HG02981 (cell line): ENCODE measurements around the gene STOX1.
"Not testable (repeated sequence)": the region's sequence is repeated elsewhere in the genome, so short reads cannot be mapped to it uniquely, and the experiment has no call there.

ENCODE experiments used
- ATAC-seq: cut with Tn5 transposase; IDR thresholded peaks from one replicate; pipeline ENCODE4 v1.9.1; 2021; ENCODE audit warnings: mild to moderate bottlenecking, moderate library complexity; ENCODE audit not compliant: unreplicated experiment

The STOX1 gene

GRCh38 chr10:68829521-68829920 is 2.2 kb downstream of the STOX1 start:
- no peak for ATAC-seq

GRCh38 chr10:68829952-68830351 is 2.6 kb downstream of the STOX1 start:
- ATAC-seq, result no peak

DNA sequence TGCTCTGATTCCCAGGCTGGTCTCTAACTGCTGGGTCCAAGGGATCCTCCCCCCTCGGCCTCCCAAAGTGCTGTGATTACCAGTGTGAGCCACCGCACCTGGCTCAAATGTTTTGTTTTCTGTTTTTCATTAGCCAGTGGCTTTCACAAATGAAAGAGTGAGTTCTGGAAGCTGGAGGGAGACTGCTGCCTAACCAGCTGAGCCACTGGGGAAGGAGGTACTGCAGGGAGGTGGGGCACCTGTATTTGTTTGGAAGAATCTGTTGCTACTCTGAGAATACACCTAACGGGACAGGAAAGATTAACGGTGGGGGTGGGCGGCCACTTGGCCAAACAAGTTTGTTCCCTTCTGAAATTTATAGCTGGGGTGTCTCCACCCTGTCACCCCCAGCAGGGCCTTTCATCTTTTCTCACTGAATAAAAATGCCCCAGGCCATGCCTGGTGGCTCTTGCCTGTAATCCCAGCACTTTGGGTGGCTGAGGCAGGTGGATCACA is 4.7 kb downstream of the STOX1 start:
- no peak for ATAC-seq

DNA sequence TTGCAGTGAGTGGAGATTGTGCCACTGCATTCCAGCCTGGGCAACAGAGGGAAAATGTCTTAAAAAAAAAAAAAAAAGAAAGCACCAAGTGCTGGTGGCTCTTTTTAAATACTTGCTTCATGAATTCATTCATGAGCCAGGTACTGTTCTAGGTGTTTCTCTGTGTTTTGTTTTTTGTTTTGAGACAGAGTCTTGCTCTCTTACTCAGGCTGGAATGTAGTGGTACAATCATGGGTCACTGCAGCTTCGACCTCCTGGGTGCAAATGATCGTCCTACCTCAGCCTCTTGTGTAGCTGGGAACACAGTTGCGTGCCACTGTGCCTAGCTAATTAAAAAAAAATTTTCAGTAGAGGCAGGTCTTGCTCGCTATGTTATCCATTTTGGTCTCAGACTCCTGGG is 5.3 kb downstream of the STOX1 start:
- no peak for ATAC-seq

GRCh38 chr10:68837626-68838322 is 10.4 kb downstream of the STOX1 start:
- no peak for ATAC-seq

DNA sequence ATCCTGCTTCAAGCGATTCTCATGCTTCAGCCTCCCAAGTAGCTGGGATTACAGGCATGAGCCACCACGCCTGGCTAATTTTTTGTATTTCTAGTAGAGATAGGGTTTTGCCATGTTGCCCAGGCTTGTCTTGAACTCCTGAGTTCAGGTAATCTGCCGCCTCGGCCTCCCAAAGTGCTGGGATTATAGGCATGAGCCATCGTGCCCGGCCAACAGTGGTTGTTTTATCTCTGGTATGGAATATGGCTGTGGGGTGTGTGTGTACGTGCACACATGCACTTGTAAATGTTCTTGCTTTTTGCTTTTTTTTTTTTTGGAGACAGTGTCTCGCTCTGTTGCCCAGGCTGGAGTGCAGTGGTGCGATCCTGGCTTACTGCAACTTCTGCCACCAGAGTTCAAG is 13.3 kb downstream of the STOX1 start:
- not testable (repeated sequence) for ATAC-seq

DNA sequence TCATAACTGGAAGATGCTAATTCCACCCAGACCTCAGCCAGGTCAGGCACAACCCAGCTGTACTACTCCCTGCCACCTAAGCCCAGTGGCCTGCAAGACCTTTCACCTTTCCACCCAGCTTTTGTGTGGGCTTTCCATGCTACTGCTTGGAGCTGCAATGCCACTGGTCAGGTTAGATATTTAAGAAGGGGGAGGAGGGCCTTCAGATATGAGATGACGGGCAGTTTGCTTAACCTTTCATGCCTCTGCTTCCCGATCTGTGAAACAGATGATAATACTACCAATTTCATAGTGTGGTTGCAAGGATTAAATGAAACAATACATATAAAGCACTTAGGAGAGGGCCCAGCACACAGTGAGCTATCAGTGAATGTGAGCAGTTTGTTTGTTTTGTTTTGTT is 20.9 kb downstream of the STOX1 start:
- no peak for ATAC-seq

DNA sequence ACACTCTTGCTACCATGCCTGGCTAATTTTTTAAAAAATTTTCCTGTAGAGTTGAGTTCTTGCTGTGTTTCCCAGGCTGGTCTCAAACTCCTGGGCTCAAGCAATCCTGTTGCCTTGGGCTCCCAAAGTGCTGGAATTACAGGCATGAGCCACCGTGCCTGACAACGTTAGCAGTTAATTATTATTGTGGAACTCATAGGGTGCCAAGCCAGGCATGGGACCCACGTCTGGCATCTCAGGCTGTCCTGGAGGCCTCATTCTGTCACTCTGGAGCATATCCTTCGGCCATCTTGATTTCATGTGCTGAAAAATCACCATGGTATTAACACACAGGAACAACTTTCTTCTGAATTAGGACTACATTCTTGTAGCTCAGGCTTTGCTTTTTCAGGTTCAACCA is 21.5 kb downstream of the STOX1 start:
- no peak for ATAC-seq

DNA sequence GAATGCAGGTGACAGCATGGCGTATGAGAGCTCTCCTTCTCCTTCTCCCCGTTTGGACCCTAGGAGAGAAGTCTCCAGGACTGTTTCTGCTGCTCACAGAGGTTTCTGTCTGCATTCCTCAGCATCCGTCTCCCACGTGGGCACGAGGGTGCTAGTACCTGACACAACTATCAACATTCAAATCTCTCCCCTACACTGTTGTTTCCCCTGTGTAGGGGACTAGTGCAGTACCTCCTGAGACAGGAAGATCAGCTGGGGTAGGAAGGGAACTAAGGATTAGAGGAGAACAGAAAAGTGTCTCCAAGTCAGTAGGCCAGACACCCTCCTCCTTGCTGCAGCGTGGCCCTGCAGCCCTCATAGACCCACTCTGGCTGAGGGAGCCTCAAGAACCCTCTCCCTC is 29.0 kb downstream of the STOX1 start:
- no peak for ATAC-seq

GRCh38 chr10:68857005-68857404 is 29.7 kb downstream of the STOX1 start:
- ATAC-seq, result no peak

GRCh38 chr10:68861253-68861652 is 33.9 kb downstream of the STOX1 start:
- no peak for ATAC-seq

DNA sequence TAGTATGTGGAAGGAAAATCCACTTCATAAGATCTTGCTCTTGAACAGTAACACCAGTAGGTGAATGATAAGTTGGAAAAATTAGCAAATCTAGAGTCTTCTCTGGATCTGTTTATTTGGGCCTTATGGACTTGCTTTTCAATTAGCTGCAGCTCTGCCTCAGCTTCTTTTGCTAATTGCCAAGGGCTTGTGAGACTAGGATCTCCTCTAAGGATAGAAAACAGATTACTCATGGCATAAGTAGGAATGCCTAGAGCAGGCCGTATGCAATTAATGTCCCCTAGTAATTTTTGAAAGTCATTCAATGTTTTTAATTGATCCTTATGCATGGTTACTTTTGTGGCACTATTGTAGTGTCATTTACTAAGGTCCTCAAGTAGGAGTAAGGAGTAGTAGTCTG is 37.3 kb downstream of the STOX1 start:
- ATAC-seq, result no peak

DNA sequence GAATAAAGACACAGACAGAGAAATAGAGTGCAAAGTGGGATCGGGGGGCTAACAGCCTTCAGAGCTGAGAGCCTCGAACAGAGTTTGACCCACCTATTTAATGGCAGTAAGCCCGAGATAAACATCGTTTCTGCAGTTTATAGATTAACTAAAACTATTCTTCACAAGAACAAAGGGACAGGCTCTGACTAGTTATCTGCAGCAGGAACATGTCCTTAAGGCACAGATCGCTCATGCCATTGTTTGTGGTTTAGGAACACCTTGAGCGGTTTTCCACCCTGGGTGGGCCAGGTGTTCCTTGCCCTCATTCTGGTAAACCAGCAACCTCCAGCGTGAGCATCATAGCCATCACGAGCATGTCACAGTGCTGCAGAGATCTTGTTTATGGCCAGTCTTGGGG is 40.8 kb downstream of the STOX1 start:
- not testable (repeated sequence) for ATAC-seq

GRCh38 chr10:68869623-68870022 is 42.3 kb downstream of the STOX1 start:
- ATAC-seq, result no peak

DNA sequence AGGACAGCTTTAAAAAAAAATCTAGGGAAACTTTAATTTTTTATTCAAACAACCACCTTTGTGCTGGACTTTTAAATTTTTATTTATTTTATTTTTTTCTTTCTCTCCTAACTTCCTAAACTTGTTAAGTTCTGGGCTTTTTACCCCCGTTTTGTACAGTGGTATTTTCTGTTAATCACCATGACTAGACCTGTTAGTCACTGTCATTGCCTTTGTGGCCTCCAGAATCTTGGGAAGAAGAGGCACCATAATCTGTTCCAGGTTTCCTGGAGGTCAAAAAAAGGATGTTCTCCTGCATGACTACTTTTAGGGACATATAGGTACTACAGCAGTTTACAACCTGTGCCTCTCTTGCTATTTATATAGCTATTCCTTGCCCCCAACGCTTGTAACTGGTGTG is 42.7 kb downstream of the STOX1 start:
- ATAC-seq, result no peak

DNA sequence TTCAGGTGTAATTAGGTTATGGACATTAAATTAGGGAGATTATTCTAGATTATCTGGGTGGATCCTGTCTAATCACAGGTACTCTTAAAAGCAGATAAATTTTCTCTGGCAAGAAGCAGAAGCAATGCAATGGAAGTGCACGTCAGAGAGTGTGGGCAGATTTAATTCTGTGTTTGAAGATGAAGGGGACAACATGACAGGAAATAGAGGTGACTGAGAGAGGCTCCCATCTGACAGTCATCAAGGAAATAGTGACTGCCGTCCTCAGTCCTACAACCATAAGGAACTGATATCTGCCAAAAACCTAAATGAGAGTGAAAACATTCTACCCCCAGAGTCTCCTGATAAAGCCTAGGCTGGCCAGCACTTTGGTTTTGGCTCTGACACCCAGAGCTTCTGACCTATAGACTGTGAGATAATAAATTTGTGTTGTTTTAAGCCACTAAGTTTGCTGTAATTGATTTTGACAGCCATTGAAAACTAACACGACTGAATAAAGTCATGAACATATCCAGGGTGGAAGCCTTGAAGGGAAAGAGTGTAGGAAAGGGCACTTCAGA is 43.3 kb downstream of the STOX1 start:
- no peak for ATAC-seq

DNA sequence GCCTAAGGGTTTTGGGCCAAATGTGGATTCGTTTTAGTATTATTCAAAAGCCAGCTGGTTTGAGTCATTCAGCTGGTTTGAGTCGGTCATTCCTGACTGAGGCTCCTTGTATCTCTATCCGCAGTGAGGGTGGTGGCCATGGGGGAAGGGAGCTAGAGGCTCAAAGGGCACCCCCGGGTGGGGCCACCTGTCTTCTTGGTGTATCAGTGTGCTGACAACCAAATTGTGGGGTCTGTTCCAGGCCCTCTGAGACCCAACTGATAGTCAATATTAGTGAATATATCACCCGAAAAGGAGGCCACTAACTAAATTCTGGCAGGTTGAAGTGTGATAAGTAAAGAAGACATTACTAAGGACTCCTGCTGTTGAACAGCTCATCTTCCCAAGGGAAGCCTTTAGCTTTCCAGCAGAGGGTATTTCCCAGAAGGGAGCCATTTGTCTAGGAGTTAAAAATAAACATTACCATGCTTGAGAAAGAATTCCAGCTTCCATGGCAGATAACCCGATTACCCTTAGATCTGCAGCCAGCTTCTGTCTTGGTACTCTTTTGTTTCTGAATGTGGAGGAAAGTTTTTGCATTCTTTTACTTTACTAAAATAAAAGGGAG is 43.9 kb downstream of the STOX1 start:
- ATAC-seq, result no peak

GRCh38 chr10:68871731-68872342 is 44.5 kb downstream of the STOX1 start:
- no peak for ATAC-seq

GRCh38 chr10:68876246-68877138 is 49.2 kb downstream of the STOX1 start:
- no peak for ATAC-seq

- ATAC-seq, result no peak
These were observed 50.3 kb downstream of the STOX1 start for GRCh38 chr10:68877482-68878110.
